KOPT-K1 (cell line): ENCODE data around the gene SULF2.
"Not testable (repeated sequence)": the region's sequence is repeated elsewhere in the genome, so short reads cannot be mapped to it uniquely, and the experiment has no call there.

Experiments used
- H3K27ac ChIP-seq: fragments of 200-600 bp; sonication (generic); 2 replicates; pipeline ENCODE4 v1.5.1; 2016; ENCODE audit warnings: antibody characterized with exemption, mild to moderate bottlenecking, low read depth, low read length; ENCODE audit not compliant: poor library complexity, severe bottlenecking
- H3K36me3 ChIP-seq: fragments of 200-600 bp; sonication (generic); 2 replicates; pipeline ENCODE4 v1.5.1; 2017; ENCODE audit warnings: antibody characterized with exemption, mild to moderate bottlenecking, low read length, moderate library complexity; ENCODE audit not compliant: insufficient read depth
- H3K9me3 ChIP-seq: fragments of 200-600 bp; sonication (generic); 2 replicates; pipeline ENCODE4 v1.5.1; 2017; ENCODE audit warnings: antibody characterized with exemption, low read length, mild to moderate bottlenecking; ENCODE audit not compliant: insufficient read depth, poor library complexity, severe bottlenecking

The SULF2 gene

DNA sequence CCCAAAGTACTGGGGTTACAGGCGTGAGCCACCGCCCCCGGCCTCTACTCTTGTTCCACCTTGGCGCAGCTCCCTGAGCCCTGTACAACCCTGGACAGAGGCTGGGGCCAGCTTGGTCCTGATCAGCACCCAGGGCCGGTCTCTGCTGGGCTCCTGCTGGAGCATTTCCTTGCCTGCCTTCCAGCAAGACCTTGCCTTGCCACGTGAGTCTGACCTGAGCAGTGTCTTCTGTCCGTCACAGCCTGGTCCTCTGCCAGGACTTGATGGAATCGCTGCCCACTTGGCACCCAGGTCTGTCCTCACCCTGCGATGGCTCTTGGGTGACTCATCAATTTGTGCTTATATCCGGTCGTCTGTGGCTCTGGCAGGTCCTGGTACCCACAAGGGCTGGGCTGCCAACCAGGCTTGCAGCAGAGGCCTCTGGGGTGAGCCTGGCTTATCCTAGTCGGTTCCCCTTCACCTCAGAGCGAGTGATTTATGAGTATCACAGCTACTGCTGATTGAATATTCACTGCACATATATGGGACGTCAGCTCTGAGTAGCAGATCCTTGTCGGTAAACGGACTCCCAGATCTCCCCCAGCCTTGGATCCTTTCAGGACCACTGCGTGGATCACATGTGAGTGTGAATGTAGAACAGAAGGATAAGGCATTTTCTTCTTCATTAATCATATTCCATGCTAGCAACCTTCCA is 10.1 kb upstream of the SULF2 start:
- Histone ChIP-seq H3K9me3 (no peaks in the 10 kb centered on the region), H3K36me3 (no peaks in the 10 kb centered on the region), H3K27ac (no peak overlapping the region)

DNA sequence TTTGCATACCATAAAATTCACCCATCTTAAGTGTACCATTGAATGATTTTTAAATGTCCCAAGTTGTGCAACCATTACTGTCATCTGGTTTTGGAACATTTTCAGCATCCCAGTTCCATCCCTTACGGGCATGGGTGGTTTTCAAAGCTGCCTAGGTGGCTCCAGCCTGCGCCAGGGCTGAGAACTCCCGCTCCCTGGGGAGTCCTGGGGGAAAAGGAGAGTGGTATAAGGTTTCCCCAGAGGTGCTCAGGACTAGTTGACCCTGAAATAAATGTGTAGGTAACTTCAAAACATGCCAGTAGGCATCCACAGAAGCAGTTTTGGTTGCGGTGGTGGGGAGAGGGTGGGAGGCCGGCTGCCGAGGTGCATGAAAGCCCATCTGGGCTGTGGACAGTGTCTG is 9.0 kb upstream of the SULF2 start:
- not testable (repeated sequence) for H3K36me3 ChIP-seq, H3K9me3 ChIP-seq, H3K27ac ChIP-seq

DNA sequence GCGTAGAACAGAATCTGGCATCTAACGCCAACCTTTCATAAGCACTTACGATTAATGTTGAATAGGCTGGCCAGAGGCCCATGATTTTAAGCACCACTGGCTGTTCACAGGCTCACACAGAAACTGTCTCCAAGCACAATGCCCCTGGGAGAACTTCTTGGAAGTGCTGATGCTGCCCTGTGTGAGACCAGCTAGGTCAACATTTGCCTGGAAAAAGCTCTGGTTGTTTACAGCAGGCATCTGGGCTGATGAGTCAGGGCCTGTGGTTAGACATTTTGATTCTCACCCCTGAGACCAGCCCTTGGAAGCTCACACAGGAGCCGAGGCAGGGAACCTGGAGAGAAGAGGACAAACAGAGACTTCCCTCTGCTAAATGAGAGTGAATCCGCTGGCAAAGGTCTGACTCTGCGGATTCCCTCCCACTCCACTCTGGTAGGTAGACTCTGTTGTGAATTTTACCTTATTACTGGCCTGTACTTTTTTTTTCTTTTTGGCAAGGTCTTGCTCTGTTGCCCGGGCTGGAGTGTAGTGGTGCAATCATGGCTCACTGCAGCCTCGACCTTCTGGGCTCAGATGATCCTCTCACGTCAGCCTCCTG is 6.8 kb upstream of the SULF2 start:
- Histone ChIP-seq H3K36me3 (no peaks in the 10 kb centered on the region), H3K27ac (no peak overlapping the region), H3K9me3 (no peaks in the 10 kb centered on the region)

DNA sequence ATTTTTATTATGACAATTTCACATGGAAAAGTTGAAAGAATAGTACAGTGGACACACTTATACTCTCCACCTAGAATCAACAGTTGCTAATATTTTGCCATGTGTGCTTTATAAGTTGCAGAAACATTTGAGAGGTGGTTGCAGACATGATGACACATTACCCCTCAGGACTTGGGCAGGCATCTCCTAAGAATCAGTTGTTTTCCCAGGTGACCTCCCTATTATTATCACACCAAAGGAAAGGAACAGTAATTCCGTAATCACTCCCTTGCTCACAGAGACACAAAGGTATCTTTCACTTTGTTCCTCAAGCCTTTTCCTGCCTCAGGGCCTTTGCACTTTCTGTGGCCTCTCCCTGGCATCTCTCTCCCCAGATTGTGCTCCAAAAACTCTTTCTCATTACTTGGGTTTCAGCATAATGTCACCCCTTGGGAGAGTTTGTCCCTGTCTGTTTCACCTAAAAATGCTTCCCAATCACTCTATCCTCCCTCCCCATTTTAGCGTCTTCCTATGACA is 5.9 kb upstream of the SULF2 start:
- Histone ChIP-seq H3K9me3 (no peaks in the 10 kb centered on the region), H3K36me3 (no peaks in the 10 kb centered on the region), H3K27ac (no peak overlapping the region)

DNA sequence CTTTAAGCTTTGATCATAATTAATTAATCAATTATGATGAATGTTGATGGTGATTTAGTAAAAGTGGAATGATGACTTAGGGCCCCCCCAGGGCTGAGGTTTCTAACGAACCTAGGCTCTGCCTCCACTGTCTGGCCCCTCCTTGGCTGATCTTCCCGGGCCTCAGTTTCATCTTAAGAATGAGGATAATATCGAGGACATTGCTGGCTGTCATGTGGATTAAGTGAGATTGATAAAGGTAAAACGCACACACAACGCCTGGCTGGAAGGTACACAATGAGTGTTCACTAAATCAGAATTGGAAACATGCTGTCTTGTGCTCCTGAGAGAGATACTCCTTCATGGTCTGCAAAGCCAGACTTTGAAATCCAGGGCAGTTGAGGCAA is 5.3 kb upstream of the SULF2 start:
- Histone ChIP-seq H3K27ac (no peak overlapping the region), H3K36me3 (no peaks in the 10 kb centered on the region), H3K9me3 (no peaks in the 10 kb centered on the region)

DNA sequence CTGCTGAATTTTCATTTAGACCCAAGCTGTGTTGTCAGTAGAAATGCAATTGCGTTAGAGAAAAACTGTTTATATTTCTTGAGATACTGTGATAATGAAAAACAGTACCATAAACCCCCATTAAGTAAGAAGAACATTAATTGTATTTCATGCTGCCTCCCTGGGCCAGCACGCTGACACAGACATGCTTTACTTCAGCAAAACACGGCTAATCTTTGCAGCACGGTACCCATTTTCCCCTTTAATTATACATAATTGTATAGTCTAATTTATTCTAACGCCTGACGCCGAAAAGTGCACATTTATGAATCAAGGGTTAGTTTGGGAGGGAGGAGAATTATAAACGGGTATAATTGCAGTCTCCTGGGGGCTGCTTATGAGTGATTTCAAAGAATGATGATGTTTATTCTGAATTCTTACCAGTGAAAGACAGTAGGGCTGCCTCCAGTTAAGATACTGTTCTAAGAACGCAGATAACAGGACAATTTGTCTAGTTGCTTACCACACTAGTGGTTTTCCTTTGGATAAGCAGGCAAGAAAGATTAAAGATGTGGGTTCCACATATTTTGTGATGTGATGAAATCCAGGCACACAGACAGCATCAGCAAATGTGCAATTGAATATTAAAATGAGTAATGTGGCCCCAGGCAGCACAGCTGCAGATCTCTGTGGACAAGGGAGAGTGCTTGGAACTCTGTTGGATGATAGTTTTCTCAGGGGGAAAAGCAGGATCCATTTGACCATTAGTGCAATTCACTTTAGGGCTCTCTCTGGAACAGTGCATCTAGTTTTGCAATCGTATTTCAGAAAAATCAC is 4.7 kb upstream of the SULF2 start:
- Histone ChIP-seq H3K27ac (no peak overlapping the region), H3K9me3 (no peaks in the 10 kb centered on the region), H3K36me3 (no peaks in the 10 kb centered on the region)

DNA sequence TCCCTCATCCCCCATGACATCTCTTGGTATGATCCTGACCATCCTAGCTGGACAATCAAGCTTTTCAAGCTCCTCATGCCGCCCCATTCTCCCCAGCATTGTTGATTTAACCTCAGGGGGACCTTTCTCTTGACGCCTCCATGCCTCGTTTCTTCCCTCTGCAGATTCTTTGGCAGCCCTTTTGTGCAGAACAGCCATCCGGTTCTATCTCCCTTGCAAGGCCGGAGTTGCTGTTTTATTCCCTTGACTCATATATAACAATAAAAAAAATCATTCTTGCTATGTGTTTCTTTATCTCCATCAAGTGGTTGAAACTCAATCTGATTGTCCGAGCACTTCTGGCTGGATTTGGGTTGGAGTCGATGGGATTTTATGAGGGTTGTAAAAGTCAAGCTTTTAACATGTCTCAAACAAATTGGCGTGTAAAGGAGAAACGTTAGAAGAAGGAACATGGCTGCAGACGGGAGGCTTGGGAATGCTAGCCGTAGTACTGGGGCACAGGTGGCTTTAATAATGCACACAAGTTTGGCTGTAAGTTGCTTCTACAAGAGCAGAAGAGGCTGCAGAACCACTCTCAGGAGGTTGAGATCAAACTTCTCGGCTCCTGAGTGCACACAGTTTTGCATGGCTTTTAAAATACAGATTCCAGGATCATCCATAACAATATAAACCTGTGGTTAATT is 3.9 kb upstream of the SULF2 start:
- H3K9me3 ChIP-seq, result no peaks in the 10 kb centered on the region
- no peak overlapping the region for H3K27ac ChIP-seq
- H3K36me3 ChIP-seq, result no peaks in the 10 kb centered on the region

DNA sequence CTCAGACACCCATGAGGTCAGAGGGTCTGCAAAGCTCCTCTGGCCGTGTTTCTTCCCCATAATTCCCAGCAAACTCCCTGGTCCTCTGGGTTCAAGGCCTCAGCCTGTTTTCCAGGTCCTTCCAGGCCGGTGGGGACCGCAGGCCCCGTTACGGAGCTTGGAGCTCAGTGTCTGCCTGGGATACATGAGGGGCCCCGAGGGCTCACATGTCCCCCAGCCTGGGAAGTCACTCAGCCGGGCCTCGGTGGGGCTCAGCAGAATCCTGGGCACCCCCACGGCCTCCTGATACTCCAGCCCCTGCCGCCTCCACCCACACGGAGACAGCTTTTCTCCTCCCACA is 3.4 kb upstream of the SULF2 start:
- no peaks in the 10 kb centered on the region for H3K9me3 ChIP-seq
- no peak overlapping the region for H3K27ac ChIP-seq

DNA sequence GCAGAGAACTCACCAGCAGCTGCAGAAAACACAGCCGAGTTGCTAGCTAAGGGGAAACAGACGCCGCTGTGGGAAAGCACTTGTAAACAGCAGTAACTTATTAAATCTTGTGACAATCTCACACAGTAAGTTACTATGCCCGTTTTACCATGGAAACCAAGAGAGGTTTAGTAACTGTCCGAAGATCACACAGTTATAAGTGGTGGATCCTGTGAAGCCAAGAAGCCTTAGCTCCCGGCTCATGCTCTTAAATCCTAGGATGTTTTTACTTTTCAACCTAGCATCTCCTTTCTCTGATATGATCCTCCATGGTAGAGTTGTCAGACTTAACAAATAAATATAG is 1.5 kb upstream of the SULF2 start:
- Histone ChIP-seq H3K27ac (no peak overlapping the region), H3K36me3 (no peaks in the 10 kb centered on the region), H3K9me3 (no peaks in the 10 kb centered on the region)

More for the DNA sequence above, 3.4 kb upstream of the SULF2 start:
- no peaks in the 10 kb centered on the region for H3K36me3 ChIP-seq

DNA sequence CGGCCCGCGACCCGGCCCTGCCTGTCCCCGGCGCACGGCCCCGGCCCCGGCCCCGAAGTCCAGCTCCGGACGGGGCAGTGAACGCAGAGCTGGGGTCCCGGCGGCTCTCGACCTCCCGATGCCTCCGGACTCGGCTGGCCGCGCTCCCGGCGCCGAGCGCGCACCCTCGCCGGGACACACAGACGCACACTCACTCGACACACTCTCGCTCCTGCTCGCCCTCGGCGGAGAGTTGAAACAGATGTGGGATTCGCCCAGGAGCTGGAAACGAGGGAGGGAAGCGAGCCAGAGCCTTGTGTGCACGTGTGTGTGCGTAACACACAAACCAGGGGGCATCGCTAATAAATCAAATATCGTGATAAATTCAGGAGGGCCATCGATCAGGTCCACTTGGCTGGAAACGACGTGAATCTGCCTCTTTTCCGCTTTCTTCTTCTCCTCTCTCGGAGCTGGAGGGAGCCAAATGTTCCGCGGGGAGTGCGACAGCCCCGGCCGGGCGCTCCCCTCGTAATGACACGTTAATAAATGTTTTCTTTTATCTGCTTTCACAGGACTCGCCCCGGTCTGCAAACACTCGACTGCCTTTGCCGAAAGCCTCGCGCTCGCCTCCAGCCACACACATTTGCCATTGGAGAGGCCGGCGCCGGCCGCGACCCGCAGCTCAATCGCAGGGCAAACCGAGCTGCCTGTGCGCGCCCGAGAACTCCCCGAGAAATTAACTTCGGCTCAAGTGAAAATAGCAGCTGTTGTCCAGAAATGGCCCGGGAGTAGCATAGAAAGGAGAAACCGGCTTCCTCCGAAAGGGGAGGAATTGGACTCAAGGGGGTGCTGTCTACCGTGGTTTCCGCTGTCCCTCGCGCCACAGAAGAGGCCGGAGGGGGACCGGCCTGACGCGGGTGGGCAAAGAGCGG is 828 bp upstream of the SULF2 start:
- no peaks in the 10 kb centered on the region for H3K9me3 ChIP-seq
- H3K36me3 ChIP-seq, result no peaks in the 10 kb centered on the region
- no peak overlapping the region for H3K27ac ChIP-seq

DNA sequence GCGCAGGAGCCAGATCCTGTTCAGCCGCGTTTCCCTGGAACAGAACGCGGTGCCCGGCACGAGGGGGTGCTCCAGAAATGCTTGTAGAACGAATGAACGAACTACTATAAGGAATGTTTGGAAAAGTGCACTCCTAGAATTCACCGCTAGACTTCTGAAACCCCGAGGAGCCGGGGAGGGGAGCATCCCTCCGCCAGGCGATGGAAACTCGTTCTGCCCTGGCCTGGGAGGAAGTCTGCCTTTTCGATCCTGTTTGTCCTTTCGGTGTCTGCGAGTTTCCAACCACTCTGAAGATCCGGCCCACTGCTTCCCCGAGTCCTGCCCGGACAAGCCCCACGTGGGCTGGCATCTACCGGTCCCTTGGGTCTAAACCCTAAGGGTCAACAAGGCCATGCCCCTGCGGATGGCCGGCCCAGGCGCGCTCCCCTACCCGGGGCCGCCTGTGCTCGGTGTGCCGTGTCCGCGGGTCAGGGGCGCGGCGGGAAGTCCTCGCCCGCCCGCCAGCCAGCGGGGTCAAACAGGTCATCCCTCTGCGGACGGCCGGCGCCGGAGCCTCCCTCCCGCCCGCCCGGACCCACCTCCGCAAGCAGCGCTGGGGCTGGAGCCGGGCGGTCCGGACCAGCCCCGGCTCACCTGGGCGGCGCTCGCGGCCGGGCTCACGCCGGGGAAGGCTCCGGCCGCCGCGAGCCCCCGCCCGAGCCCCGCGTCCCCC is 526 bp downstream of the SULF2 start:
- Histone ChIP-seq H3K27ac (no peak overlapping the region), H3K36me3 (no peaks in the 10 kb centered on the region), H3K9me3 (no peaks in the 10 kb centered on the region)

DNA sequence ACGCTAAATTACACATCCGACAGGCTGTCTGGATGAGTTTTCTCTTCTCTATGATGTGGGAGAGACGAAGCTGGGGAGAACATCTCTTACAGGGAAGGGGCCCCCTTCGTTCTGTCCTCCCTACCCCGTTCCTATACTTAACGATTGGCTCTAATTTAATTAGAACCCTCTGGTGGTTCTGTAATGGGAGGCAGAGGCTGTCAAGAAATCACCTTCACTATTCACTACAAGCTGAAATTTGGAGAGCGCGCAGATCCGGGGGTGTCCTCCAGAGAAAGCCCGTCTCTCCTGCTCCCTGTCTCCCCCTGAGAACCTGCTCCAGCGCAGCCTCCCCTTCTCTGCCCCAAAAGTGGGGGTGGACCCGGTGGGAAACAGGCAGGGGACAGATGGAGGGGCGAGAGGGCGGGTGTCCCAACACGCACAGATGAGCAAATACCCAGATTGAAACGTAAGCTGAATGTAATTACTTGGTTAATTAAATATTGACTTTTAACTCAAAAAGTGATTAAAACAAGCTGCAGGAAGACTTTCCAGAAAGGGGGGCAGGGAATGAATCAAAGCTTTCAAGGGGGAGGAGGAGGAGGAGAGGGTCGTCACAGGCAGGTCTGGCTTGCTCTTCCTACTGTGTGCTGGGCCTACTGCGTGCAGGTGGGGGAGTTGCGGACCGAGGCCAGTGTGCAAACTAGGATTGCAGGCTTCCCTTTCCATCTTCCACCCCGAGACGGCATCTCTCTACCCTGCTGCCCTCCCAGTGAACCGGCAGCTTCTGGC is 1.3 kb downstream of the SULF2 start:
- Histone ChIP-seq H3K27ac (no peak overlapping the region), H3K9me3 (no peaks in the 10 kb centered on the region), H3K36me3 (no peaks in the 10 kb centered on the region)

DNA sequence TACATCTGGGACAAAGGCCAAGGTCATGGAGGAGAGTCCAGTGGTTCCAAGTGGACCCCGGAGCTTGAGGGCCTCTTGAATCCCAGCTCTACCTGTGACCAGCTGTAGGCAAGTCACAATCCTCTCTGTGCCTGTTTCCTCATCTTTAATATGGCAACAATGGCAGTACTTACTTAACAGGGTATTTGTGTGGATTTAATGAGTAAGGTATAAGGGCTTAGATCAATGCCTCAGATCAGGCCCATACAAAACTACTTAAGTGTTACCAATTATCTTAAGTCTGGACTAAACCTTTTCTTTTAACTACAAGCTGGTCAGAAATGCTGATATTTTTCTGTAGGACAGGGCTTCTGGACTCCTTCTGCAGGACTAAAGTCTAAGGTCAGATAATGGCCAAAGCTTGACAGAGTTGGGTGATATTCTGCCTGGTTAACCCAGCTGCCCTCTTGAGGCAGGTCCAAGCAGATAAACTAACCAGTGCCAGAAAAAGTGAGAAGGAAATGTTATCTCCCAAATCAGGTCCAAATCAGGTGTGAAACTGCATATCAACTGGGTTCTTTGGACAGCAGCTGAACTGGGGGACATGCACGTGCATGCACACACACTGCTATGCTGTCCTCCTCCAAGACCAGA is 2.2 kb downstream of the SULF2 start:
- Histone ChIP-seq H3K27ac (no peak overlapping the region), H3K36me3 (no peaks in the 10 kb centered on the region), H3K9me3 (no peaks in the 10 kb centered on the region)
